Pancreas (tissue), 10 donors: ENCODE measurements around the gene NEO1. TPM values are rescaled to one million over a fixed set of nuclear protein-coding genes. Genes with fewer than 3 reads are reported as not detected.

Experiments
- ATAC-seq, 4 donors: fragments of 200-7000 bp; cut with Tn5 transposase; one replicate each; pipeline versions ENCODE4 v1.8.0 to v1.9.1; 2020; ENCODE audit warnings: mild to moderate bottlenecking in 4 of 4, moderate library complexity in 4 of 4
- DNase-seq, 6 donors: peaks; one replicate each; pipeline ENCODE4 v3.0.0-alpha.2; 2020
- FAIRE-seq: peaks from 2 replicates; lab custom pipeline; 2012; peaks lifted over from hg19 to GRCh38; lab: Jason Lieb, UNC
- H3K27ac ChIP-seq, 4 donors: fragments of 200-600 bp; sonication (generic); 1 replicate in 3 of 4; 2 replicates in 1 of 4; pipeline versions ENCODE4 v1.5.0 to v1.8.0; 2020
- H3K27me3 ChIP-seq, 4 donors: fragments of 200-600 bp; one replicate each; pipeline ENCODE4 v1.8.0; 2021
- H3K36me3 ChIP-seq, 3 donors: fragments of 200-600 bp; sonication (generic) in 1 of 3; one replicate each; pipeline versions ENCODE4 v1.5.0 to v1.8.0; 2020 to 2021
- H3K4me1 ChIP-seq, 3 donors: fragments of 200-600 bp; one replicate each; pipeline ENCODE4 v1.8.0; 2021
- H3K4me3 ChIP-seq, 4 donors: fragments of 200-600 bp; sonication (generic) in 2 of 4; one replicate each; pipeline versions ENCODE4 v1.5.0 to v1.8.0; 2020 to 2021
- H3K9me3 ChIP-seq, 4 donors: fragments of 200-600 bp; one replicate each; pipeline ENCODE4 v1.8.0; 2021
- WGBS, 2 donors: extraction: QIAGEN DNeasy Blood & Tissue Kit; methylation state at CpG; one replicate each; pipeline ENCODE4 v1.1.7; 2013; 5-methylcytosine and 5-hydroxymethylcytosine counted together
- intact Hi-C, 3 donors: fragments of 100-400 bp; cut with DNase I; formaldehyde crosslinking; loops; one replicate each; pipeline versions ENCODE4 v1.11.1 to v1.14.2; 2022
- polyA plus RNA-seq, 2 donors: library from polyadenylated mRNA; stranded (reverse); fragments of 200-250 nt; gene quantifications; one replicate each; pipeline ENCODE4 v1.2.3, GENCODE V29; 2013
- total RNA-seq, 6 donors: library from RNA; stranded (reverse); fragmentation: NEBNext Ultra II Directional in 4 of 6; extraction: Animal tissue kit (Norgen Biotek cat#: 25700) in 4 of 6; gene quantifications; one replicate each; pipeline versions ENCODE4 v1.2.1 to v1.2.4, GENCODE V29; 2021 to 2023
- TF ChIP-seq, protein P1 (sequence below), 4 donors: fragments of 200-600 bp; sonication (generic) in 3 of 4; IDR thresholded peaks; one replicate each; pipeline versions ENCODE4 v1.5.0 to v1.8.0; 2021; ENCODE audit warnings: antibody characterized with exemption in 4 of 4
- donor health status: healthy with polysubstance abuse.
- donor health status: DM: no; HTN: no; CAD: no; lungs with moderate emphysema.
- donor health status: DM: no; HTN: no; CAD: no.
- donor health status: control.
- donor health status: control.
- donor health status: Bipolar disorder and iron deficiency.
- donor health status: DM: yes; HTN: yes; CAD: no.
- donor health status: DM: no; HTN: no; CAD: no.
- donor health status: DM: no; HTN: no; CAD: no.
- donor health status: DM: yes; HTN: yes; CAD: no.

The NEO1 gene
- total and polyA plus RNA-seq, 8 donors, result 7.1 to 30.7 (median 19.6) TPM

DNA sequence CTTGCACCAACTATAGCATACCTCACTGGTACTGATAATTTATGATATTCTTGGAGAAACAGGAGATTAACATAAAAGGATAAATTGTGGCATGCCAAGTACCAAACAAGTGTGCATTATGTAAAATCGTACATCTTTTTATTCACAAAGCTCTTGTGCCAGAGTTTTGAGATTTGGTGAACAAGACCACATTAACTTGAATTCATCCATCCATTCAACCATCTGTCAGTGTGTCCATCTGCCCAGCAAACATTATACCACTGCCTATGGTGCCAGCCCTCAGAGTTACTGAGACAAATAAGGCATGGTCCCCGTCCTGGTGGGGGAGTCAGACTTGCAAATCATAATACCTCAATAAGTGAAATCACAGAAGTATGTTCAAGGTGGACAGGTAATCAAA is 17.0 kb upstream of the NEO1 start:
- H3K4me1 ChIP-seq, result peaks cover 0 to 12% (median 12%) of the 10 kb centered on the region in 3 donors
- no peaks in the 10 kb centered on the region for H3K9me3 ChIP-seq
- no peak overlapping the region for H3K4me3 ChIP-seq
- no peaks in the 10 kb centered on the region for H3K27me3 ChIP-seq
- 77 to 79% methylated on average over 2 of the region's 2 CpGs for WGBS, 2 donors
- H3K36me3 ChIP-seq, result no peaks in the 10 kb centered on the region
- DNase-seq, result no peak
- no peak for ATAC-seq
- H3K27ac ChIP-seq, result no peak overlapping the region
- TF ChIP-seq, protein P1, sequence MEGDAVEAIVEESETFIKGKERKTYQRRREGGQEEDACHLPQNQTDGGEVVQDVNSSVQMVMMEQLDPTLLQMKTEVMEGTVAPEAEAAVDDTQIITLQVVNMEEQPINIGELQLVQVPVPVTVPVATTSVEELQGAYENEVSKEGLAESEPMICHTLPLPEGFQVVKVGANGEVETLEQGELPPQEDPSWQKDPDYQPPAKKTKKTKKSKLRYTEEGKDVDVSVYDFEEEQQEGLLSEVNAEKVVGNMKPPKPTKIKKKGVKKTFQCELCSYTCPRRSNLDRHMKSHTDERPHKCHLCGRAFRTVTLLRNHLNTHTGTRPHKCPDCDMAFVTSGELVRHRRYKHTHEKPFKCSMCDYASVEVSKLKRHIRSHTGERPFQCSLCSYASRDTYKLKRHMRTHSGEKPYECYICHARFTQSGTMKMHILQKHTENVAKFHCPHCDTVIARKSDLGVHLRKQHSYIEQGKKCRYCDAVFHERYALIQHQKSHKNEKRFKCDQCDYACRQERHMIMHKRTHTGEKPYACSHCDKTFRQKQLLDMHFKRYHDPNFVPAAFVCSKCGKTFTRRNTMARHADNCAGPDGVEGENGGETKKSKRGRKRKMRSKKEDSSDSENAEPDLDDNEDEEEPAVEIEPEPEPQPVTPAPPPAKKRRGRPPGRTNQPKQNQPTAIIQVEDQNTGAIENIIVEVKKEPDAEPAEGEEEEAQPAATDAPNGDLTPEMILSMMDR (IDR thresholded peaks at IDR 0.05), result no peak
- intact Hi-C loops, result no loop called here
- no peak for FAIRE-seq

DNA sequence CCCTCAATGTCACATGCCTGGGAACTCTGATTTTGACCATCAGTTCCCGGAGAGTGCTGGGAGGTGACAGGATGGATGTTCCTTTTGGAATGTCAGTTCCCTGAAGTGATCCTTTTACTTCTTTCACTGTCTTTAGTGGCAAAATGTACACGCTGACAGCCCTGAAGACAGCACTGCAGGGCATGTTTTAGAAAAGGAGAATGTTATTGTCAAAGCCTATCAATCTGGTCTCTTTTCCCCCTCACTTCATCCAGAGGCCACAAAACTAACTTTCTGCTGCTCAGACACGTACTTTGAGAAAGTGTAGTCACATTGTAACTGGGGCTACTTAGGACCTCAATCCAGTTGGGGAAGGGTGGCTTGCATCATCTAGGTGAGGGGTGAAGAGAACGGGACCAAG is 14.0 kb upstream of the NEO1 start:
- DNase-seq (no peak), FAIRE-seq (no peak), ATAC-seq (no peak)
- intact Hi-C loops, result no loop called here
- H3K36me3 ChIP-seq, result no peaks in the 10 kb centered on the region
- 82 to 85% methylated on average over 4 of the region's 4 CpGs for WGBS, 2 donors
- H3K4me3 ChIP-seq, result no peak overlapping the region
- no peaks in the 10 kb centered on the region for H3K27me3 ChIP-seq
- TF ChIP-seq, protein P1 (IDR thresholded peaks at IDR 0.05), result no peak
- H3K27ac ChIP-seq, result no peak overlapping the region
- H3K9me3 ChIP-seq, result no peaks in the 10 kb centered on the region
- peaks cover 0 to 12% (median 12%) of the 10 kb centered on the region in 3 donors for H3K4me1 ChIP-seq

DNA sequence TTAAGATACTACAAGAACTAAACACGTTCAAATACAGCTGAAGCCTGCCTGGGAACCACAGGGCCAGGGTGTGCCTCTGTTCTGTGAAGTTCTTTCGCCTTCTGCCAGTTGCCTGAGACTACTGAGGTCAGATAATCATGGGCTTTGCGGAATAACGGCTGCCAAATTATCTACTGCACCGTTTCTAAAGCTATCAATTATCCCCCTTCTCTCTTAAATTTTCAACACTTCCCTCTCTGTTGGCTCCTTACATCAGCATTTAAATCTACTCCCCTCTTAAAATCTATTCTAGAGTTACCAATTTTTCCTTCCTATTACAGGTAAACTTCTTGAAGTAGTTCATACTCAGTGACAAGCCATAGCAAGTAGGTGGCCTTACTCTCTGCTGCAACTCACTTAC is 6.2 kb upstream of the NEO1 start:
- ATAC-seq (no peak), DNase-seq (no peak), FAIRE-seq (no peak)
- Histone ChIP-seq H3K4me3 (no peak overlapping the region), H3K27me3 (no peaks in the 10 kb centered on the region), H3K27ac (no peak overlapping the region), H3K9me3 (no peaks in the 10 kb centered on the region), H3K4me1 (no peaks in the 10 kb centered on the region), H3K36me3 (no peaks in the 10 kb centered on the region)
- intact Hi-C loops, result no loop called here
- TF ChIP-seq, protein P1 (IDR thresholded peaks at IDR 0.05), result no peak
- WGBS, 2 donors, result 49% methylated on average over 5 of the region's 5 CpGs

DNA sequence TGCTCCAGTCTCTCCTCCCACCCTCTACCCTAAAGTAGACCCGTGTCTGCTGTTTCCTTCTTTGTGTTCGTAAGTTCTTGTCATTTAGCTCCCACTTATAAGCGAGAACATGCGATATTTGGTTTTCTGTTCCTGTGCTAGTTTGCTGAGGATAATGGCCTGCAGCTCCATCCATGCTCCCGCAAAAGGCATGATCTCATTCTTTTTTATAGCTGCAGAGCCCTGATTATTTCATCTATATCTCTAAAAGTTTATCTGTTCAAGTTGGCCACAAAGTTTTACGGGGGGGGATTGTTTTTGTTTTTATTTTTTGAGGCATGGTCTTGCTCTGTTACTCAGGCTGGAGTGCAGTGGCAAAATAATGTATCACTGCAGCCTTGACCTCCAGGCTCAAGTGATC is 4.4 kb upstream of the NEO1 start:
- no peak overlapping the region for H3K4me3 ChIP-seq
- H3K27ac ChIP-seq, result no peak overlapping the region
- H3K4me1 ChIP-seq, result no peaks in the 10 kb centered on the region
- H3K27me3 ChIP-seq, result no peaks in the 10 kb centered on the region
- ATAC-seq (no peak), DNase-seq (no peak), FAIRE-seq (no peak)
- 85 to 93% methylated on average over 6 of the region's 6 CpGs for WGBS, 2 donors
- intact Hi-C loops, result no loop called here
- no peaks in the 10 kb centered on the region for H3K9me3 ChIP-seq
- H3K36me3 ChIP-seq, result no peaks in the 10 kb centered on the region
- TF ChIP-seq, protein P1 (IDR thresholded peaks at IDR 0.05), result no peak

DNA sequence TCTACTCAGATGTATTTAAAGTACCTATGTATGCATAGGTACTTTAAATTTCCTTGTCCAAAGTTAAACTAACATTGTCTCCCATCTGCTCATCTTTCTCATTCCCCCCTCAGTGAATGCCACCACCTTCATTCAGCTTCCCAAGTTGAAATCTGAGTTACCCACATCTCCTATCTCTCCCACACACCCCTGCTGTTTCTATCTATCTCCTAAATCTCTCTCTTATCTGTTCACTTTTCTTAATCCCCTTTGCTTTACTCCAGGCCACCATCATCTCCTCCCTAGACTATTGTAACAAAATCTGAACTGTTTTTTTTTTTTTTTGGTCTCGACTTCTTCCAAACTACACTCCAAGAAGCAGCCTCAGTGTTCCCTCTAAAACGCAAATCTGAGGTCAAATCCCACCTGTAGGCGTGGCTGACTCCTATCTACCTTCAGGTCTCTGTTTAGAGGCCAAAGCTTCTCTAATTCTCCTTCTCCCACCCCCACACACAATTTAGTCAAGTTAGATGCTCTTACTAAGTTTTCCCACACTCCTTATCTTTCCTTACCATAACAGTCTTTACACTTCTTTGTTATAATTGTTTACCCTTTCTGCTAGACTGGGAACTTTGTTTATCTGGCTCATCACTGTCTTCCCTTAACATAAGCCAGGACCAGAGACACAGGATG is 3.5 kb upstream of the NEO1 start:
- Histone ChIP-seq H3K36me3 (no peaks in the 10 kb centered on the region), H3K27me3 (no peaks in the 10 kb centered on the region), H3K9me3 (no peaks in the 10 kb centered on the region), H3K4me3 (no peak overlapping the region), H3K4me1 (peaks cover 0 to 2% (median 0%) of the 10 kb centered on the region in 3 donors), H3K27ac (no peak overlapping the region)
- TF ChIP-seq, protein P1 (IDR thresholded peaks at IDR 0.05), result no peak
- DNase-seq, result no peak
- 48 to 60% methylated on average over 3 of the region's 3 CpGs for WGBS, 2 donors
- intact Hi-C loops, result no loop called here
- FAIRE-seq, result no peak
- no peak for ATAC-seq
